ENCODE results near the gene PFDN4.

Gene PFDN4

DNA sequence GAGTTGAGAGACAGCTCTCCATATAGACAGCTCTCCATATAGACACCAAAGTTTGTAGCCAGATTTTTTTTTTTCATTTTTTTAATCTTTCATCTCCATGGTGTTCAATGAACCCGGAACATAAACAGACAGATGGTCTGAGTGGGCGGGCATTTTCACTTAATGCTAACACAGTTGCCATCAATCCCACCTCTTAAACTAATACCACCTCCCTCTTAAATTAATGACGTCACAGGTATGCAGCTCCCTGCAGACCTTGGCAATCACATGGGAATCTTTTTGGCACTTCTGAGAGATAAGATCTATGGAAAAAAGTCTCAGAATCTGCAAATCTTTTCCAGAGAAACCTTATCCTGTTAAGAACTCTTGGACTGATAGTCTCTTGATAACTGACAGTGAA lies 43.2 kb downstream of the PFDN4 start:
- H3K4me3 ChIP-seq (ENCODE audit: low read depth, low read length) = no peak overlapping the region
- TF ChIP-seq, protein P1, sequence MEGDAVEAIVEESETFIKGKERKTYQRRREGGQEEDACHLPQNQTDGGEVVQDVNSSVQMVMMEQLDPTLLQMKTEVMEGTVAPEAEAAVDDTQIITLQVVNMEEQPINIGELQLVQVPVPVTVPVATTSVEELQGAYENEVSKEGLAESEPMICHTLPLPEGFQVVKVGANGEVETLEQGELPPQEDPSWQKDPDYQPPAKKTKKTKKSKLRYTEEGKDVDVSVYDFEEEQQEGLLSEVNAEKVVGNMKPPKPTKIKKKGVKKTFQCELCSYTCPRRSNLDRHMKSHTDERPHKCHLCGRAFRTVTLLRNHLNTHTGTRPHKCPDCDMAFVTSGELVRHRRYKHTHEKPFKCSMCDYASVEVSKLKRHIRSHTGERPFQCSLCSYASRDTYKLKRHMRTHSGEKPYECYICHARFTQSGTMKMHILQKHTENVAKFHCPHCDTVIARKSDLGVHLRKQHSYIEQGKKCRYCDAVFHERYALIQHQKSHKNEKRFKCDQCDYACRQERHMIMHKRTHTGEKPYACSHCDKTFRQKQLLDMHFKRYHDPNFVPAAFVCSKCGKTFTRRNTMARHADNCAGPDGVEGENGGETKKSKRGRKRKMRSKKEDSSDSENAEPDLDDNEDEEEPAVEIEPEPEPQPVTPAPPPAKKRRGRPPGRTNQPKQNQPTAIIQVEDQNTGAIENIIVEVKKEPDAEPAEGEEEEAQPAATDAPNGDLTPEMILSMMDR (IDR thresholded peaks at IDR 0.05; ENCODE audit: low read depth, low read length) = no peak
- DNase-seq (ENCODE audit: low read depth, low spot score) = no peak
- in situ Hi-C loops (cut with HindIII; ENCODE audit: low sequenced_read_pairs) = no loop called here

DNA sequence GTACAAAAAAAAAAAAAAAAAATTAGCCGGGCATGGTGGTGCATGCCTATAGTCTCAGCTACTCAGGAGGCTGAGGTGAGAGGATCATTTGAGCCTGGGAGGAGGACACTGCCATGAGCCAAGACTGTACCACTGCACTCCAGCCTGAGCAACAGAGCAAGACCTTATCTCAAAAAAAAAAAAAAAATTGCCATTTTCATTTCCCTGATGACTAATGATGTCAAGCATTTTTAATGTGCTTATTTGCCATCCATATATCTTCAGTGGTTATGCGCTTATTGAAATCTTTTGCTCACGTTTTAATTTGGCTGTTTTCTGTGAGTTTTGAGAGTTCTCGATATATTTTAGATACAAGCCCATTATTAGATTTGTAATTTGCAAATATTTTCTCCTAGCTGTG lies 46.7 kb downstream of the PFDN4 start:
- in situ Hi-C loops (cut with HindIII; ENCODE audit: low sequenced_read_pairs) = no loop called here
- DNase-seq (ENCODE audit: low read depth, low spot score) = peak; percentile 15
- no peak overlapping the region for H3K4me3 ChIP-seq (ENCODE audit: low read depth, low read length)
- TF ChIP-seq, protein P1 (IDR thresholded peaks at IDR 0.05; ENCODE audit: low read depth, low read length) = no peak

DNA sequence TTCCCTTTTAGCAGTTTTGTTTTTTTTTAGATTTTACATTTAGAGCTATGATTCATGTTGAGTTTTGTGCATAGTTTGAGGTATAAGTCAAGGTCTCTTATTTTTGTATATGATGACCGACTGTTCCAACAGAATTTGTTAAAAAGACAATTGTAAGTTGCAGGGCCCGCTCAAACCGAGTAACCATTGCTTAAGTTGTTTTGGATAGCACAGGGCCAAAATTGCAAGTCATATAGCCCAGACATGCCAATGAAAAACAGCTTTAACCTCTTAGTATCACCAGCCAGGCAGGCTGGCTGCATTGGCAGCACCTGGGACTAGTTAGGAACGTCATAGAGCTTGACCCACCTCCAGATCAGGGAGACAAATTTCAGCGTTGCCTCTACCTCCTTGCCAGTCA lies 47.3 kb downstream of the PFDN4 start:
- DNase-seq (ENCODE audit: low read depth, low spot score) = peak; percentile 62
- no peak overlapping the region for H3K4me3 ChIP-seq (ENCODE audit: low read depth, low read length)
- in situ Hi-C loops (cut with HindIII; ENCODE audit: low sequenced_read_pairs) = no loop called here
- TF ChIP-seq, protein P1 (IDR thresholded peaks at IDR 0.05; ENCODE audit: low read depth, low read length) = no peak

DNA sequence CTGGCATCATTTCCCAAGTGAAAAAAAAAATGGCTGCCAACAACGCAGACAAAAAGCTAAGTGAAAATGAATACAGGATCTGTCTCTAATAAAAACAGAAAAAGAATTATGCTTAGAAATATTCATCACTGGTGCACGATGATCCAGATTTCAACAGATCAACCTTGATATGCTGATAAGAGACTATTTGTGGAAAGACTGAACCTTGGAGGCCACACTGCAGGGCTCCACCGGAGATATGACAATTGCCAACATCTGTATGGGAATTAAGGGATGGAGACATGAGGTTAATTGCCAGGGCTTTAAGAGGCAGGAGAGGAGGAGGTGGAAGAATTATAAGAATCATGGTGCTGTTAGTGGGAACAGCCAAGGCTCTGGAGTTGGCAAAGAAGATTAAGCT lies 48.3 kb downstream of the PFDN4 start:
- in situ Hi-C loops (cut with HindIII; ENCODE audit: low sequenced_read_pairs) = no loop called here
- H3K4me3 ChIP-seq (ENCODE audit: low read depth, low read length) = no peak overlapping the region
- DNase-seq (ENCODE audit: low read depth, low spot score) = no peak
- TF ChIP-seq, protein P1 (IDR thresholded peaks at IDR 0.05; ENCODE audit: low read depth, low read length) = no peak

DNA sequence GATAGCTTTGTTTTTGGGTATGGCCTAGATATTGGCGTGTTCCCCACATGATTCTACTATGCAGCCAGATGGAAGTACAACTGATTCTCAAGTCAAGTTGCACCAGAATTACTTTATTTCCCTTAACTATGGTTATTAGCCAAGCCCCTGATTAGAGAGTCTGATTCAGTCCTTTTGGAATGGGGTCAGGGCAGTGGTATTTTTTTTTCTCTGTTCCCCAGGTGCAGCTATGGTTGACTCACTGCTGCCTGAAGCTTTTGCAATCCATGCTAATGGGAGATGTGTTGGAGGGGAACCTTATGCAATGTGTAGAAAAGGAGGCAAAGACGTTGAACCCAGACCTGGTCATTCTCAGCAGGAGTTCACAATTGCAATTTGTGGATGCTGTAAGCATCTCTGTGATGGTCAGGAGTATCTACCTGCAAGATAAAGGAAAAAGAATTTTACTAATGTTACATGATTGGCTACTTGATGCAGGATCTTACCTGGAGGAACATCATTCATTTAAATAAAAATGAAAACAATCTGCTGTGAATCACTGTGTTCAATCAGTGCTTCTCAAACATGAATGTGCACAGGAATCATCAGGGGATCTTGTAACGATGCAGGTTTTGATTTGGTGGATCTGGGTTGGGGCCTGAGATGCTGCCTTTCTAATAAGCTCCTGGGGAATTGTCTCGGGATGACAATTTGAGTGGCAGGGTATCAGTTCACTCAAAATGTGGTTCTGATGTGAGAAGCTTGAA lies 49.4 kb downstream of the PFDN4 start:
- peak; percentile 93 for DNase-seq (ENCODE audit: low read depth, low spot score)
- H3K4me3 ChIP-seq (ENCODE audit: low read depth, low read length) = no peak overlapping the region
- in situ Hi-C loops (cut with HindIII; ENCODE audit: low sequenced_read_pairs) = no loop called here
- TF ChIP-seq, protein P1 (IDR thresholded peaks at IDR 0.05; ENCODE audit: low read depth, low read length) = no peak

DNA sequence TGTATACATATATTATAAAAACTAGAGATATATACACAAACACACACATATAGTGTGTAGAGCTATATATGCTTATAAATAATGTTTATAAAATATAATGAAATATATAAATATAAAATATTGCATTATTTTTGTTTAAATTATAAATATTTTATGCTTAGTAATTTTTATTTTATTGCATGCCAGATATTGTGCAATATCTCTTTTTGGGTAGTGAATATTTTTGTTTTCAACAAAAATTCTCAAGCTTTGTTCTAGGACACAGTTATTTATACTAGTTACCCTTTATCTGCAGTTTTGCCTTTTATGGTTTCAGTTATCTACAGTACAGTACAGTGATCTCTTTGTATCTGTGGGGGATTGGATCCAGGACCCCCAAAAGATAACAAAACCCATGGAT lies 52.2 kb downstream of the PFDN4 start:
- in situ Hi-C loops (cut with HindIII; ENCODE audit: low sequenced_read_pairs) = no loop called here
- no peak overlapping the region for H3K4me3 ChIP-seq (ENCODE audit: low read depth, low read length)
- no peak for DNase-seq (ENCODE audit: low read depth, low spot score)
- TF ChIP-seq, protein P1 (IDR thresholded peaks at IDR 0.05; ENCODE audit: low read depth, low read length) = no peak

Measured in astrocyte of the spinal cord (primary cell).